Inflammatory macrophage (primary cell): ENCODE results near the gene GUCD1.

Experiments used
- DNase-seq, 2 donors: peaks; one replicate each; pipeline ENCODE4 v3.0.0-alpha.2; 2020 to 2022

Gene GUCD1

GRCh38 chr22:24501301-24502005 lies 53.5 kb downstream of the GUCD1 start:
- no peak for DNase-seq

GRCh38 chr22:24500277-24500820 lies 54.6 kb downstream of the GUCD1 start:
- DNase-seq = no peak

GRCh38 chr22:24499706-24500276 lies 55.1 kb downstream of the GUCD1 start:
- no peak for DNase-seq

GRCh38 chr22:24498824-24499223 lies 56.1 kb downstream of the GUCD1 start:
- no peak for DNase-seq

- DNase-seq = peak in 1 of 2 donors; percentile 14
Measured at GRCh38 chr22:24497841-24498258, 57.1 kb downstream of the GUCD1 start.

- no peak for DNase-seq
Measured at GRCh38 chr22:24496661-24497060, 58.3 kb downstream of the GUCD1 start.

GRCh38 chr22:24496234-24496633 lies 58.7 kb downstream of the GUCD1 start:
- DNase-seq = no peak

- DNase-seq = no peak
Measured at GRCh38 chr22:24495365-24495675, 59.6 kb downstream of the GUCD1 start.

GRCh38 chr22:24494528-24495364 lies 60.2 kb downstream of the GUCD1 start, which contains the start of gene UPB1:
Gene UPB1 (plus strand): TSS chr22:24495332. CDS start chr22:24495404, 72 bp downstream.
- DNase-seq = no peak

GRCh38 chr22:24494167-24494527 lies 60.8 kb downstream of the GUCD1 start:
- no peak for DNase-seq

GRCh38 chr22:24492391-24492790 lies 62.5 kb downstream of the GUCD1 start:
- DNase-seq = no peak
